ENCODE results near the gene P2RX2.
A peak's percentile ranks its signal among the peaks of the same experiment; 100 is the strongest.

P2RX2 gene

DNA sequence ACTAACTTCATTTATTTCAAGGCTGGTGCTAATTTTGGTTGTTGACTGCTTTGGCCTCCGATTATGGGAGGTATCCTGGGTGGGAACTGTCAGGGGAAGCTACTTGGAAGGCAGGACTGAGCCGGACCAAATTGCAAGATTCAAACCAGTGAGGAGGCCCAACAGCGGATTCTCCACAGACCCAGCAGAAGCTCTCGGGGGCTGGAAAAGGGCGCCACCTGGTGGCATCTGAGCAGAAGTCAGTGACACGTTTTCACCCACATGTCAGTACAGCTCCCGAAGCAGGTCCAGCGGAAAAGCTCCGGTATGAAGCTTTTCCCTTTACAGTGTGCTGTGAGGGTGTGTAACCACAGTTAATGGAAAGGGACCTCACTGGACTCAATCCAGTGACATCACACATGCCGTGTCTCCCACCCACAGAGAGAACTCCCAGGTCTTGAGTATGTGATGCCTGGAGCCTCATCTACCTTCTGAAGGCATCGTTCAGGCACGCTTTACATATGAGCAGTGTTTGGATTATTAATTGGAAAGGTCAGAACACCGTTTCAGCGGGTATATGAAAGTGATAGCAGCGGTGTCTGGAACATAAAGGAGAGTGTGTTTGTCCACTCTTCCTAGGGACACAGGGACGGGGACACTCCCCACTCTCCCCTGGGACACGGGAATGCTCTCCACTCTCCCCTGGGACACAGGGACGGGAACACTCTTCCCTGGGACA lies 3.6 kb upstream of the P2RX2 start:
- intact Hi-C loops (cut with DNase I), result loop anchor here (5.0 kb wide), 1 partner anchor 198 kb away; no protein-coding TSS in a partner anchor
- DNase-seq, result peak; percentile 73 to 95 (median 86)

DNA sequence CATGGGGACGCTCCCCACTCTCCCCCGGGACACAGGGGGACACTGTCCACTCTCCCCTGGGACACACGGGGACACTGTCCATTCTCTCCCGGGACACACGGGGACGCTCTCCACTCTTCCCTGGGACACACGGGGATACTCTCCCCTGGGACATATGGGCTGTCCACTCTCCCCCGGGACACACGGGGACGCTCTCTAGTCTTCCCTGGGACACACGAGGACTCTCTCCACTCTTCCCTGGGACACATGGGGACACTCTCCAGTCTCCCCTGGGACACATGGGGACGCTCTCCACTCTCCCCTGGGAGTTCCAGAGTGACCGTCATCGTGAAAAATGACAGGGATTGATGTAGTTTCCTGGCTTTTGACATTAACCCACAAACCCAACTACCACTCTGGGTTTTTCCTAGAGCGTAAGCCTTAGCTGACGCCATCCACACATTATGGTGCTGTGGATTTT lies 3.0 kb upstream of the P2RX2 start:
- intact Hi-C loops (cut with DNase I), result no loop called here
- no peak for DNase-seq

DNA sequence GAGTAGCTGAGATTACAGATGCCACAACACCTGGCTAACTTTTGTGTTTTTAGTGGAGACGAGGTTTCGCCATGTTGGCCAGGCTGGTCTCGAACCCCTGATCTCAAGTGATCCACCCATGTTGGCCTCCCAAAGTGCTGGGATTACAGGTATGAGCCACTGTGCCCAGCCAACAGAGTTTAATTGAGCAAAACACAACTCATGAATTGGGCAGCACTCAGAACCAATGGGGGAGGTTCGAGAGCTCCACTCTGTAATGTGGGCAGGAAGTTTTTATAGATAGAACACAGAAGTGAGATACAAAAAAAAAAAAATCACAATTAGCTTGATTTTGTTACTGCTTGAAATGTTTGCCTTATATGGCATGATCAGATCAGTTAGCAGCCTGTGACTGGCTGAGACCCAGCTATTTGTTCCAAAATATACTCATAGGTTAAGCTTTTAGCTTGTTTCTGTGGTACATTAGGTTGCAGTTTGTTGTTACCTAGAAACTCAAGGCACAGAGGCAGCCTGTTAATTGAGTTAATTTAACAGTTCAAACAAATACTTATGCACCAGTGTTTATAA lies 1.4 kb upstream of the P2RX2 start:
- no peak for DNase-seq
- intact Hi-C loops (cut with DNase I), result no loop called here

DNA sequence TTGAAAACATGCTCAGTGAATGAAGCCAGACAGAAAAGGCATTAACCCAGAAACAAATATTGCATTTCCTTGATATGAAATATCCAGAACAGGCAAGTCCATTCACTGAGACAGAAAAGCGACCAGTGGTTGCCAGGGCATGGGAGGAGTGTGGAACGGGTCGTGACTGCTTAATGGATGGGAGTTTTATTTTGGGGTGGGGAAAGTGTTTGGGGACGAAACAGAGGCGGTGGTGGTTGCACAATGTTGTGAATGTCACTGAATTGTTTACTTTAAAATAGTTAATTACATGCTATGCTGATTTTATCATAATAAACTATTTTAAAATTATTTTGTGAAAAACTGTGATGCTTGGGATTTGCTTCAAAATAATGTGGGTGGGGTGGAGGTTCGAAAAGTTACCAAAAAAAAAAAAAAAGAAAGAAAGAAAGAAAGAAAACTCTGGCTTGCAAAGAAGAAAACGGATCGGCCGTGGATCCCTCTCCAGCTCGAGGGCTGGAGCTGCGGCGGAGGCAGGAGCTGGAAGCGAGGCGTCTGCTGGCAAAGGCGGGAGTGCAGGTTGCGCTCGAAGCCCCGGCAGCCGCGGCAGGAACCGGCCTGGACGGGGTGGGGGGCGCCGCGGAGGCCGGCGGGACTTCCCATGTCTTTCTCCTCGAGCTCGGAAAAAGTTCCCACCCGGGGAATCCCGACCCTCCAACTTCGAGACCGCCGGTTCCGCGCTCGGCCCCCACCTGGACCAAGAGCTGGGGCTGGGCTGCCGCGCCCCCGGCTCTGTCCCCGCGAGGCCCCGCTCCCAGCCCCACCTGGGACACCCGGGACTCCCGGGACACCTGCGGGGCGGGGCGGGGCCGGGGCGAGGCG lies 524 bp upstream of the P2RX2 start:
- intact Hi-C loops (cut with DNase I), result no loop called here
- DNase-seq, result peak in 1 of 42 donors; percentile 28

DNA sequence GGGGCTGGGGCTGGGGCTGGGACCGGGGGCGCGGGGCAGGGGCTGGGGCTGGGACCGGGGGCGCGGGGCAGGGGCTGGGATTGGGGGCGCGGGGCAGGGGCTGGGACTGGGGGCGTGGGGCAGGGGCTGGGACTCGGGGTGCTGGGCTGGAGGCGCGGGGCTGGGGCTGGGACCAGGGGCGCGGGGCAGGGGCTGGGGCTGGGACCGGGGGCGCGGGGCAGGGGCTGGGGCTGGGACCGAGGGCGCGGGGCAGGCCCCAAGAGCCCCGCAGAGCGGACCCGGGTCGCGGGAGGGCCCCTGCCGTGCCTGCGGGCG lies 452 bp downstream of the P2RX2 start:
- intact Hi-C loops (cut with DNase I), result no loop called here
- no peak for DNase-seq

DNA sequence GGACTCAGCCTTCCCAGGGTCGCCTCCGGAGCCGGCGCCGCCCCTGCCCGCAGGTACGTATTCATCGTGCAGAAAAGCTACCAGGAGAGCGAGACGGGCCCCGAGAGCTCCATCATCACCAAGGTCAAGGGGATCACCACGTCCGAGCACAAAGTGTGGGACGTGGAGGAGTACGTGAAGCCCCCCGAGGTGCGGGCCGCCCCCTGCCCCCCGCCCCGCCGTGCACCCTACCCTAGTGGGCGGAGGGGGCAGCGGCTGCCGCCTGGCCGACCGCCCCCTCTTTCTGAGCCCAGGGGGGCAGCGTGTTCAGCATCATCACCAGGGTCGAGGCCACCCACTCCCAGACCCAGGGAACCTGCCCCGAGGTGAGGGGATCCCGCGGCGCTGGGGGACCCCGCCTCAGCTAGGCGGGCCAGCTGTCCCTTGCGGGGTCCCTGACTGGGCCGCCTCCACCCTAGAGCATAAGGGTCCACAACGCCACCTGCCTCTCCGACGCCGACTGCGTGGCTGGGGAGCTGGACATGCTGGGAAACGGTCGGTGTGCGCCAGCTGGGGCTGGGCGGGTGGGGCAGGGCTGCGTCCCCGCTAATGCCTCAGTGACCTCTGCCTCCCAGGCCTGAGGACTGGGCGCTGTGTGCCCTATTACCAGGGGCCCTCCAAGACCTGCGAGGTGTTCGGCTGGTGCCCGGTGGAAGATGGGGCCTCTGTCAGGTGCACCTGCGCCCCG lies 973 bp downstream of the P2RX2 start:
- no peak for DNase-seq
- intact Hi-C loops (cut with DNase I), result no loop called here

DNA sequence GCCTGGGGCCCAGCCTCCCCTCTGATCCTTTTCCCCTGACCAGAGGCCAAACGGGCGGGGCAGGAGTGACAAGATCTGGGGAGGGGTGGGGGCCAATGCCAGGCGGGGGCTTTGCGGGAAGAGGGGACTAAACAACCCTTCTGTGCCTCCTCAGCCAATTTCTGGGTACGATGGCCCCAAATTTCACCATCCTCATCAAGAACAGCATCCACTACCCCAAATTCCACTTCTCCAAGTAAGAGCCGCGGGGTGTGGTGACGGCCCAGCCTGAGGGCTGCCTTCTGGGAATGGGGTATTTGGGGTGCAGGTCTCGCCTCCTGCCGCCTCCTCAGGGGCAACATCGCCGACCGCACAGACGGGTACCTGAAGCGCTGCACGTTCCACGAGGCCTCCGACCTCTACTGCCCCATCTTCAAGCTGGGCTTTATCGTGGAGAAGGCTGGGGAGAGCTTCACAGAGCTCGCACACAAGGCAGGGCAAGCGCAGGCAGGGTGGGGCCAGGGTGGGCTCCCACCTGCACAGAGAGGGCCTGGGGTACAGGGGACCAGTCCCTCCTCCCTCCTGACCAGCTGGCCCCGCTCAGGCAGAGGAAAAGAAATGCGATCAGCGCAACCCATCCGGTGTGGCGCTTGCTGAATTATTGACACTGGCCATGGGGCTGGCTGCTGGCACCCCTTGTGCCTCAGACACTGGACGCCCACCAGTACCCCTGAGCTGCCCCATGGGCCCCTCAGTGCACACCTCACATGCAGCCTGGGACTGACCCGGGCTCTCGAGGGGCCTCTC lies 1.7 kb downstream of the P2RX2 start:
- no peak for DNase-seq
- intact Hi-C loops (cut with DNase I), result no loop called here

DNA sequence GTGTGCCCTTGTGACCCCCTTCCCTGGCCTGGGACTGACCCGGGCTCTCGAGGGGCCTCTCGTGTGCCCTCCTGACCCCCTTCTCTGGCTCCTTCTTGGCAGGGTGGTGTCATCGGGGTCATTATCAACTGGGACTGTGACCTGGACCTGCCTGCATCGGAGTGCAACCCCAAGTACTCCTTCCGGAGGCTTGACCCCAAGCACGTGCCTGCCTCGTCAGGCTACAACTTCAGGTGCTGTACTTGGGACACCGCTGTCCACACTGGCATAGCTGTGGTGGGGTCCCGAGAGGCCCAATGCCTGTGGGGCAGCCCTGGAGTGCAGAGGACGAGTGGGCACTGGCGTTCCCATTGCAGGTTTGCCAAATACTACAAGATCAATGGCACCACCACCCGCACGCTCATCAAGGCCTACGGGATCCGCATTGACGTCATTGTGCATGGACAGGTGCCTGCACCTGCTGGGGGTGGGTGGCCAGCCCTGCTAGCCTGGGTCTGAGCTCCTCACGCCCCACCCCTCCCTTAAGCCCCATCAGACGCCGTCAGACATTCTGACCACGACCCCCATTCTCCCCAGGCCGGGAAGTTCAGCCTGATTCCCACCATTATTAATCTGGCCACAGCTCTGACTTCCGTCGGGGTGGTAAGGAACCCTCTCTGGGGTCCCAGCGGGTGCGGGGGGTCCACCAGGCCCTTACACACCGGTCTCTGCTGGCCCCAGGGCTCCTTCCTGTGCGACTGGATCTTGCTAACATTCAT lies 2.5 kb downstream of the P2RX2 start:
- DNase-seq, result no peak
- intact Hi-C loops (cut with DNase I), result no loop called here

DNA sequence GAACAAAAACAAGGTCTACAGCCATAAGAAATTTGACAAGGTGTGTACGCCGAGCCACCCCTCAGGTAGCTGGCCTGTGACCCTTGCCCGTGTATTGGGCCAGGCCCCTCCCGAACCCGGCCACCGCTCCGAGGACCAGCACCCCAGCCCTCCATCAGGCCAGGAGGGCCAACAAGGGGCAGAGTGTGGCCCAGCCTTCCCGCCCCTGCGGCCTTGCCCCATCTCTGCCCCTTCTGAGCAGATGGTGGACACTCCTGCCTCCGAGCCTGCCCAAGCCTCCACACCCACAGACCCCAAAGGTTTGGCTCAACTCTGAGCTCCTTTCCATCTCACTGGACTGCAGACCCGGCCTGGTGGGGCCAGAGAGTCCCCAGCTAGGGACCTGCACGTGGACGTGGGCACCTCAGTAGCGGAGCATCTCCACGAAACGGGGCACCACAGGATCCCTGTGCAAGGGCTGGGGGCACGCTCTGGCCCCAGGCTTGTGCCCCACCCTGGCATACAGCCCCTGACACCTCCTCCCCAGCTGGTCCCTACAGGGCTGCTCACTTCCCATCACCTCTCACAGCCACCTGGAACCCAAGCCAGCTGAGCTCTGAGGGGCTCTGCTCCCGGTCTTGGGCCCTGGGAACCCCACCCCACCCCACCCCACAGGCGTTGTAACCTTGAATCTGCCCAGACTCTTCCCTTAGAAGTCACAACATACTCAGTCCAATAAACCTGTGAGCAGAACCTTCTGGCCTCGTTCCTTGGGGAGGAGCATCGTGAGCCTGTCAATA lies 3.3 kb downstream of the P2RX2 start:
- DNase-seq, result no peak
- intact Hi-C loops (cut with DNase I), result no loop called here

DNA sequence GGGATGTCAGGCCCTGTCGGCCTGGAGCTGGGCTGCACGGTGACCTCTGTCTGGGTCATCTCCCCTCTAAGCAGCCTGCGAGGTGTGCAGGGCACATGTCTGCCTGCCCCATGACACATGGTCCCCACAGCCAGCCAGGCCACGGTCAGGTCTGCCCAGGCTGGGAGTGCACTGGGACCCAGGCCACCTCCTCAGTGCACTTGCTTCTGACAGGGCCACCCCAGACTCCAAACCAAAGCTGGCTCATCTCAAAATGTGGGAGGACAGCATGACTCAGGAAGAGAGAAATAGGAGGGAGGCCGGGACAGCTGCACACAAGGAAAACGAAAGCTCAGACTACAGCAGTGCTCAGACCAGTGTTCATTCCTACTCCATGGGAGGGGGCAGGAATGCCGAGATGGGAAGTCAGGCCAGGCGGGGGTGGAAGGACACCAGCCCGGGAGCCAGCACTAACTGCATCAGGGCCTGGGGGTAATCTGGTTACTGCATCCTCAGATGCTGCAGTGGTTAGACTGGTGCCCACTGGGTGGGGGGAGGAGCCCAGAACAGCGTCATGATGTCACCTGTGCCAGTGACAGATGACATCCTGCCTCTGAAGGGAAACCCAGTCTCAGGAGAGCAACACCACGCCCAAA lies 4.0 kb downstream of the P2RX2 start:
- DNase-seq, result peak in 31 of 42 donors; percentile 16 to 79 (median 44)
- intact Hi-C loops (cut with DNase I), result no loop called here

DNA sequence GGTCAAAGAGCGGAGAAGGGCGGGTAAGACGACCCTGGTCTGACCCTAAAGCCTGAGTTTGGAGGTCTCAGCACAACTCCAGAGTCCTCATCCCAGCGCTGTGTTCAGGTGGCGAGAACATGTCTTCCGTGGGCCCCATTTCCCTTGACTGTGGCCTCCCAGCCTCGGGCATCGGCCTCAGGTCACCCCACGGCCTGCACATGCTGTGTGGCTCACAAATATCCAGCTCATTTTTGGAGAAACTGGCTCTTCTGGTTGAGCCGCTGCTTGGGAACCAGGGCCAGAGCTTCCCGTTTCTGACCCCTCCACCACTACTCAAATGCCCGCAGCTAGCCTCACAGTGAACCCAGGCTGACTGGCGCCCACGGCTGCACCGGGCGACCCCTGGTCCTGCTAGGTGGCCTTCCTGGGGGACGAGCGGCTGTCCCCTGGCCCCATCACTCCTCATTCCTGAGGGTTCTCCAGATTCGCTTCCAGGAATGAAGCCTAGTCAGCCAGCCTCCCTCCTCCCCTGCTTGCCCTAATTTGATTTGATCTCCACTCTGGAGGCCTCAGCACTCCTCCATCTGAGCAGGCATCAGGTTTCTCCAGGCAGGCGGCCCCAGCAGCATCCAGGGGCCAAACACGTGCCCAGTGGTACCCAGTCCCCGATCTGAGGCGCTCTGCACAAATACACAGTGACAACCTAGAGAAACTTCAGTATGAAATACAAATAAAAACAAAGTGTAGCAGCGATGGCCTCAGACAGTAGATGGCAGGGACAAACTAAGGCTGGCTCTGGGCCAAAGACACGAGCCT lies 4.7 kb downstream of the P2RX2 start:
- intact Hi-C loops (cut with DNase I), result no loop called here
- DNase-seq, result no peak

DNA sequence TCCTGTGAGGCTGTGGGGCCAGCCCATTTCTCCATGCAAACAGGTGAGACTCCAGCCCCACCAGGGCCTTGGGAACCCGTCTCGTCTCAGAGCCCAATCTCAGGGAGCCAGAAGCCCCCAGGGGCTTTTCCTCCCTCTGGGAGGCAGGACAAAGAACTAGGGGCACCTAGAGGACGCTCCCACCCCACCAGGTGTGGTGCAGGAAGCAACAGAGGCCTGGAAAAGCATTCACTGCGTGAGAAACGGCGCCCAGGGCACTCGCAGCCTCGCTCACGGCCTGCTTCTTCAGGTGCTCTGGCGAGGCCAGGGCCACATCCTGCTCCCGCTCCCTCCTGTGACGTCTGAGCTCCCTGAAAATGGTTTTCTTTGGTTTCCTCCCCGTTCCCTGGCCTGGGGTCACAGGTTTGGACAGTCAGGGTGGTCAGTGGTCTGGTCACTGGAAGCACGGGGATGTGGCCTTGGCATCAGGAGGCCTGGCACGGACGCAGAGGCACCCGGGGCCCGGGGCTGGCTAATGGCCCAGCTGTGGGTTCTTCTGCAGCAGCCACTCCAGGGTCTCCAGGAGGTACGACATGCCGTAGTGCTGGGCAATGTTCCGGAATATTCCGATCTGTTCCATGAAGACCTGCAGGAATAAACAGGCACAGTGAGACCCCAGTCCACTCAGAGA lies 5.7 kb downstream of the P2RX2 start:
- intact Hi-C loops (cut with DNase I), result no loop called here

DNA sequence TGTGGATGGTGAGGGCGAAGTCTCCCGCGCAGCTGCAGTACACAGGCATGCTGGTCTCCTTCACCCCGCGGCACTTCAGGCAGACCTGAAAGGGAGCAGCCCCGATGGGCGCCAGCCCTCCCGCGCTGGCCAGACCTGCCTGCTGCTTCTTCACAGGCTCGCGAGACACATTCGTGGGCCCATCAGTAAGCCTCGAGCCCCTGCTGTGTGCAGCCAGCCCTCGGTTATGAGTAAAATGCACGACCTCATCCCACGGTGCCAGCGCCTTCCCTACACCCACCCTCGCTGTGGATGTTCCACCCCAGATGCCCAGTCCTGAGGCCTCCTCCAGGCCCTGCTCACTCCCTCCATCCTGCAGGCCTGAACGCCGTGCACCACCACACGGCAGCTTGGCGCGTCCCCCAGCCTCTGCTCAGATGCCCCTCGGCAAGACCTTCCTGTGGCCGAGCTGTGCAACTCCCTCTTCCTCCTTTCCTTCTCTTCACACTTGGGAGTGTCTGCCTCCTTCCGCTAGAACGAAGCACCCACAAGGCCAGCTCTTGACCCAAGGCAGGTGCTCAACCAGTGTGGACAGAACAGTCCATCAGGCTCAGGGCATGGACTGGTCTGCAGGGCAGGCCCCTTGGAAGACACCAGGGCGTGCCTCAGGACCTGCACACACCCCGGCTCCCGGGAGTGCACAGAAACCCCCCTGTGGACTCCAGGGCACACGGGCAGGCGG lies 6.5 kb downstream of the P2RX2 start:
- intact Hi-C loops (cut with DNase I), result no loop called here
- DNase-seq, result no peak

More for the DNA sequence above, 5.7 kb downstream of the P2RX2 start:
- DNase-seq, result no peak

DNA sequence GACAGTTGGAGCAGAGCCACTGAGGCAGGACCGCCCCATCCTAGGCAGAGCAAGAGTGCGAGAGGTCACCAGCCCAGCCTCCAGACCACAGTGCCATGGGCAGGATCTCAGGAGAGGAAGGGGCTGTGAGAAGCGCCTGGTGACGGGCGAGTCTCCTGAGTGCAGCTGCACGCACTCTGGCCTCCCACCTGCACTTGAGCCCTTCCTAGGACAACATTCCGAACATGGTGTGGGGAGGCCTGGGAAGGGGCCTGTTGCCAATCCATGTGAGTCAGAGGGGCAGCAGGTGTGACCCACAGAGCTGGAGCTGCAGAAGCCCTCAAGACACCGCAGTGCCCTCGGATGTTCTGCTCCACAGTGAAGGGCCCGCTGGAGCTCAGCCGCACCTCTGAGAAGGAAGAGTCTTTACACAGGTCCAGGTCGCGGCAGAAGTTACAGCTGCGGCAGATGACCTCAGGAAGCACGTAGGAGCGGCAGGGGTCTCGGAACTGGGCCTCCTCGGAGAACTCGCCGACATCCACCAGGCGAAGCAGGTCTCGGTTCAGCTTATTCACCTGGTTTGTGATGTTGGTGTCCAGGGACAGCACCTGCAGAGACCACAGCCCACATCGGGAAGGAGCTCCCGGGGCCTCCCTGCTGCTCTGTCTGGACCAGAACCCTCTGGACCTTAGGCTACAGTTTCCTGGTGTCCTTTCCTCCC lies 7.3 kb downstream of the P2RX2 start:
- no peak for DNase-seq
- intact Hi-C loops (cut with DNase I), result no loop called here

Data from head of caudate nucleus (tissue), 42 donors.